Epidermal melanocyte (primary cell): ENCODE results near the gene ADCK1.
"Not testable (repeated sequence)": the region's sequence is repeated elsewhere in the genome, so short reads cannot be mapped to it uniquely, and the experiment has no call there.

Source experiments
- DNase-seq: peaks from one replicate; pipeline ENCODE4 v3.0.0; 2011; ENCODE audit warnings: low spot score; ENCODE audit not compliant: insufficient read length

ADCK1 gene

GRCh38 chr14:77902811-77903210, 102.9 kb downstream of the ADCK1 start:
- no peak for DNase-seq

GRCh38 chr14:77903221-77903620, 103.3 kb downstream of the ADCK1 start:
- DNase-seq = no peak

GRCh38 chr14:77903937-77904617, 104.2 kb downstream of the ADCK1 start:
- no peak for DNase-seq

GRCh38 chr14:77906446-77906845, 106.5 kb downstream of the ADCK1 start:
- DNase-seq = no peak

GRCh38 chr14:77908847-77909246, 108.9 kb downstream of the ADCK1 start:
- no peak for DNase-seq

- no peak for DNase-seq
These were observed 110.0 kb downstream of the ADCK1 start for GRCh38 chr14:77909911-77910310.

- no peak for DNase-seq
These were observed 110.6 kb downstream of the ADCK1 start for GRCh38 chr14:77910506-77910905.

- DNase-seq = no peak
These were observed 111.4 kb downstream of the ADCK1 start for GRCh38 chr14:77911356-77911755.

- DNase-seq = no peak
These were observed 113.0 kb downstream of the ADCK1 start for GRCh38 chr14:77912754-77913556.

GRCh38 chr14:77914073-77914721, 114.3 kb downstream of the ADCK1 start:
- DNase-seq = no peak

- not testable (repeated sequence) for DNase-seq
These were observed 115.5 kb downstream of the ADCK1 start for GRCh38 chr14:77915390-77915789.

- DNase-seq = no peak
These were observed 117.7 kb downstream of the ADCK1 start for GRCh38 chr14:77917491-77918201.

GRCh38 chr14:77918448-77918847, 118.5 kb downstream of the ADCK1 start:
- DNase-seq = no peak

- DNase-seq = no peak
These were observed 120.4 kb downstream of the ADCK1 start for GRCh38 chr14:77920312-77920711.

- DNase-seq = no peak
These were observed 121.9 kb downstream of the ADCK1 start for GRCh38 chr14:77921818-77922217.

GRCh38 chr14:77923131-77923936, 123.4 kb downstream of the ADCK1 start:
- DNase-seq = no peak

- DNase-seq = no peak
These were observed 124.4 kb downstream of the ADCK1 start for GRCh38 chr14:77924141-77924948.

GRCh38 chr14:77926942-77927341, 127.0 kb downstream of the ADCK1 start:
- no peak for DNase-seq

- no peak for DNase-seq
These were observed 131.5 kb downstream of the ADCK1 start for GRCh38 chr14:77931441-77931840.

GRCh38 chr14:77936138-77936639, 136.3 kb downstream of the ADCK1 start:
- no peak for DNase-seq
